Endometrial microvascular endothelial cells (primary cell): ENCODE measurements around the gene GRIN2A. TPM values are rescaled to one million over a fixed set of nuclear protein-coding genes. Genes with fewer than 3 reads are reported as not detected.

Experiments
- total RNA-seq: library from RNA; depleted of rRNA; stranded (reverse); fragments of >200 nt; gene quantifications from one replicate; pipeline ENCODE4 v1.2.3, GENCODE V29; 2015; ENCODE audit errors: inconsistent ontology term

The GRIN2A gene
- total RNA-seq, 1 donor from 2014 or later = not detected

Other genes with a start within 250 kb of the GRIN2A start
- 3.3 TPM for gene ATF7IP2, start 203.6 kb upstream of the GRIN2A start, total RNA-seq